H1 (cell line): Measurements from ENCODE around the gene CCDC40. TPM values are rescaled to one million over a fixed set of nuclear protein-coding genes. Genes with fewer than 3 reads are reported as not detected.

Experiments
- CTCF ChIA-PET: fragments of 300-600 bp; sonication (Branson Sonifier 250); formaldehyde crosslinking; loops from one replicate; lab custom pipeline; 2021; ENCODE audit not compliant: partially characterized antibody; lab: Charles Lee
- POLR2A ChIA-PET: fragments of 300-600 bp; sonication (Branson Sonifier 250); formaldehyde crosslinking; loops from one replicate; lab custom pipeline; 2021; ENCODE audit warnings: inconsistent platforms; ENCODE audit not compliant: partially characterized antibody; lab: Charles Lee
- DNase-seq, 2 experiments: peaks; one replicate each; pipeline versions ENCODE4 v3.0.0 to v3.0.0-alpha.2; 2010 to 2022; ENCODE audit warnings: low spot score in 2 of 2, low read depth in 1 of 2, mixed read lengths in 1 of 2
- FAIRE-seq: peaks from 2 replicates; lab custom pipeline; 2011; peaks lifted over from hg19 to GRCh38; lab: Jason Lieb, UNC
- H2AFZ ChIP-seq: 2 replicates; pipeline ENCODE4 v1.8.1; 2012; ENCODE audit warnings: low read length, inconsistent platforms
- H2AK5ac ChIP-seq: 2 replicates; pipeline ENCODE4 v1.6.1; 2013; ENCODE audit warnings: low read depth, low read length
- H2BK120ac ChIP-seq: replicated peaks from 2 replicates; pipeline ENCODE3; 2013; ENCODE audit warnings: low read depth, low read length, inconsistent platforms
- H2BK12ac ChIP-seq: 2 replicates; pipeline ENCODE4 v1.6.1; 2013; ENCODE audit warnings: low read depth, low read length
- H2BK15ac ChIP-seq: 2 replicates; pipeline ENCODE4 v1.6.1; 2013; ENCODE audit warnings: low read length
- H2BK20ac ChIP-seq: 2 replicates; pipeline ENCODE4 v1.6.1; 2013; ENCODE audit warnings: low read length
- H2BK5ac ChIP-seq: 2 replicates; pipeline ENCODE4 v1.6.1; 2013; ENCODE audit warnings: low read depth, low read length
- H3K14ac ChIP-seq: 2 replicates; pipeline ENCODE4 v1.6.1; 2013; ENCODE audit warnings: inconsistent platforms; ENCODE audit not compliant: insufficient read length
- H3K18ac ChIP-seq: 2 replicates; pipeline ENCODE4 v1.6.1; 2013; ENCODE audit warnings: low read length; ENCODE audit errors: extremely low read depth
- H3K23ac ChIP-seq: 2 replicates; pipeline ENCODE4 v1.6.1; 2013; ENCODE audit warnings: inconsistent platforms; ENCODE audit not compliant: insufficient read length
- H3K23me2 ChIP-seq: 2 replicates; pipeline ENCODE4 v1.6.1; 2013; ENCODE audit warnings: low read depth, low read length
- H3K27ac ChIP-seq: 2 replicates; pipeline ENCODE4 v1.6.1; 2011; ENCODE audit warnings: low read depth, low read length, inconsistent platforms
- H3K27me3 ChIP-seq, 4 experiments: replicated peaks in 1 of 4; 1 replicate in 1 of 4; 2 replicates in 3 of 4; pipeline versions ENCODE4 v1.6.1 to v1.8.1; 2011 to 2013; ENCODE audit warnings: low read length in 3 of 4, mild to moderate bottlenecking in 3 of 4, inconsistent platforms in 2 of 4, mixed read lengths in 2 of 4, moderate library complexity in 1 of 4; ENCODE audit not compliant: control insufficient read depth in 3 of 4, insufficient read depth in 3 of 4; ENCODE audit errors: extremely low read depth in 1 of 4
- H3K36me3 ChIP-seq, 4 experiments: 2 replicates each; pipeline versions ENCODE4 v1.6.1 to v1.8.1; 2011 to 2013; ENCODE audit warnings: mild to moderate bottlenecking in 4 of 4, low read length in 3 of 4, moderate library complexity in 2 of 4, control low read depth in 1 of 4, inconsistent platforms in 1 of 4; ENCODE audit not compliant: insufficient read depth in 4 of 4, control insufficient read depth in 2 of 4
- H3K4ac ChIP-seq: replicated peaks from 2 replicates; pipeline ENCODE3; 2013; ENCODE audit warnings: low read length, low read depth, mixed read lengths, inconsistent platforms; ENCODE audit not compliant: insufficient read length
- H3K4me1 ChIP-seq, 4 experiments: replicated peaks in 1 of 4; 1 replicate in 1 of 4; 2 replicates in 3 of 4; pipeline versions ENCODE4 v1.6.1 to v1.8.1; 2011 to 2013; ENCODE audit warnings: low read length in 3 of 4, inconsistent platforms in 2 of 4, mixed read lengths in 1 of 4; ENCODE audit not compliant: insufficient read depth in 4 of 4, control insufficient read depth in 3 of 4
- H3K4me2 ChIP-seq, 2 experiments: 2 replicates each; pipeline versions ENCODE4 v1.6.1 to v1.8.1; 2011 to 2013; ENCODE audit warnings: low read depth in 2 of 2, low read length in 2 of 2, control low read depth in 1 of 2, inconsistent platforms in 1 of 2, mild to moderate bottlenecking in 1 of 2; ENCODE audit not compliant: insufficient read depth in 1 of 2
- H3K4me3 ChIP-seq, 4 experiments: fragments of 200-600, 300-600 bp in 1 of 4; sonication (generic), shearing (Covaris generic), sonication (Bioruptor Twin) in 1 of 4; 2 replicates each; pipeline versions ENCODE4 v1.5.1 to v1.8.1; 2011 to 2016; ENCODE audit warnings: low read length in 4 of 4, low read depth in 3 of 4, control low read depth in 2 of 4, inconsistent platforms in 2 of 4, mild to moderate bottlenecking in 2 of 4, mixed read lengths in 1 of 4, moderate library complexity in 1 of 4; ENCODE audit not compliant: insufficient read depth in 2 of 4; ENCODE audit errors: extremely low read depth in 1 of 4
- H3K56ac ChIP-seq: replicated peaks from 2 replicates; pipeline ENCODE3; 2013; ENCODE audit warnings: low read depth, mild to moderate bottlenecking, mixed read lengths, low read length, inconsistent platforms; ENCODE audit not compliant: insufficient read length
- H3K79me1 ChIP-seq: 2 replicates; pipeline ENCODE4 v1.6.1; 2013; ENCODE audit warnings: low read depth, low read length, control low read depth
- H3K79me2 ChIP-seq, 2 experiments: 2 replicates each; pipeline versions ENCODE4 v1.6.1 to v1.8.1; 2012 to 2013; ENCODE audit warnings: low read length in 2 of 2, mild to moderate bottlenecking in 2 of 2, inconsistent platforms in 1 of 2; ENCODE audit not compliant: insufficient read depth in 2 of 2, control insufficient read depth in 1 of 2
- H3K9ac ChIP-seq, 4 experiments: replicated peaks in 1 of 4; 1 replicate in 1 of 4; 2 replicates in 3 of 4; pipeline versions ENCODE4 v1.6.1 to v1.8.1; 2011 to 2013; ENCODE audit warnings: low read depth in 3 of 4, low read length in 3 of 4, control low read depth in 2 of 4, mild to moderate bottlenecking in 2 of 4, moderate library complexity in 2 of 4, inconsistent platforms in 1 of 4; ENCODE audit errors: extremely low read depth in 1 of 4
- H3K9me3 ChIP-seq, 2 experiments: 2 replicates each; pipeline versions ENCODE4 v1.6.1 to v1.8.1; 2012 to 2013; ENCODE audit warnings: mild to moderate bottlenecking in 2 of 2, moderate library complexity in 2 of 2, control low read depth in 1 of 2, inconsistent platforms in 1 of 2, low read depth in 1 of 2, low read length in 1 of 2, mixed read lengths in 1 of 2; ENCODE audit not compliant: insufficient read depth in 2 of 2
- H4K20me1 ChIP-seq, 2 experiments: replicated peaks in 1 of 2; 2 replicates each; pipeline versions ENCODE3 to v1.8.1; 2011 to 2013; ENCODE audit warnings: inconsistent platforms in 2 of 2, low read length in 2 of 2, mild to moderate bottlenecking in 1 of 2; ENCODE audit not compliant: insufficient read depth in 2 of 2, control insufficient read depth in 1 of 2
- H4K5ac ChIP-seq: 2 replicates; pipeline ENCODE4 v1.6.1; 2013; ENCODE audit warnings: low read length, low read depth, mixed read lengths, inconsistent platforms; ENCODE audit not compliant: insufficient read length
- H4K8ac ChIP-seq: 2 replicates; pipeline ENCODE4 v1.8.0; 2013; ENCODE audit warnings: mild to moderate bottlenecking, moderate library complexity, low read length, inconsistent platforms; ENCODE audit not compliant: insufficient read depth; ENCODE audit errors: extremely low read depth
- H4K91ac ChIP-seq: replicated peaks from 2 replicates; pipeline ENCODE3; 2013; ENCODE audit warnings: low read length, mixed read lengths, inconsistent platforms; ENCODE audit not compliant: insufficient read length
- E2F6 ChIP-seq: IDR thresholded peaks from 2 replicates; pipeline ENCODE4 v1.6.1; 2012; ENCODE audit warnings: inconsistent platforms
- HDAC2 ChIP-seq, 2 experiments: fragments of 300-600 bp in 1 of 2; sonication (generic) in 1 of 2; IDR thresholded peaks; 2 replicates each; pipeline ENCODE4 v1.6.1; 2011 to 2012; ENCODE audit warnings: low read depth in 2 of 2, low read length in 2 of 2, mild to moderate bottlenecking in 2 of 2, moderate library complexity in 2 of 2, borderline replicate concordance in 1 of 2, inconsistent platforms in 1 of 2
- JUN ChIP-seq: IDR thresholded peaks from 2 replicates; pipeline ENCODE4 v1.6.1; 2011; ENCODE audit warnings: low read depth, mild to moderate bottlenecking, improper control_type of control experiment, low read length
- NANOG ChIP-seq: IDR thresholded peaks from 2 replicates; pipeline ENCODE4 v1.6.1; 2011; ENCODE audit warnings: low read length, low read depth, mild to moderate bottlenecking, inconsistent platforms; ENCODE audit not compliant: insufficient read depth, poor library complexity, severe bottlenecking
- SAP30 ChIP-seq: fragments of 300-600 bp; sonication (generic); IDR thresholded peaks from 2 replicates; pipeline ENCODE4 v1.7.1; 2012; ENCODE audit warnings: low read length, moderate library complexity, mild to moderate bottlenecking, inconsistent platforms; ENCODE audit not compliant: insufficient read depth, insufficient replicate concordance
- TCF12 ChIP-seq: IDR thresholded peaks from 2 replicates; pipeline ENCODE4 v1.6.1; 2011; ENCODE audit warnings: low read depth, mild to moderate bottlenecking, low read length
- WGBS, 2 experiments: shearing (Covaris generic) in 1 of 2; methylation state at CpG; one replicate each; pipeline versions ENCODE4 v1.1.6 to v1.1.7; 2013 to 2015; ENCODE audit warnings: low lambda C conversion rate in 2 of 2, mixed read lengths in 2 of 2, inconsistent platforms in 1 of 2, low coverage in 1 of 2, missing lambda C conversion rate in 1 of 2; ENCODE audit not compliant: insufficient replicate concordance in 2 of 2, insufficient coverage in 1 of 2, insufficient read length in 1 of 2; ENCODE audit errors: extremely low coverage in 1 of 2, missing lambda C conversion rate in 1 of 2; 5-methylcytosine and 5-hydroxymethylcytosine counted together
- polyA plus RNA-seq, 7 experiments: library from polyadenylated mRNA; depleted of rRNA in 3 of 7; stranded (reverse) in 5 of 7; unstranded in 2 of 7; fragments of >200 nt in 5 of 7; fragments of 200-250 nt in 2 of 7; gene quantifications; 1 replicate in 5 of 7; 2 replicates in 1 of 7; 4 replicates in 1 of 7; pipeline versions ENCODE4 v1.2.1 to v1.2.3, GENCODE V29; 2011 to 2013; ENCODE audit warnings: missing spikeins in 2 of 7, mixed read lengths in 2 of 7
- total RNA-seq: library from RNA; stranded (reverse); fragmentation: NEBNext Ultra II Directional; extraction: Animal tissue kit (Norgen Biotek cat#: 25700); gene quantifications from 2 replicates; pipeline ENCODE4 v1.2.1, GENCODE V29; 2021

Gene CCDC40
- total and polyA plus RNA-seq, 2 of the 8 experiments (the other 6 are each of a cell fraction or from before 2014, with no cell fraction given), result 4.1 to 11.5 TPM

- DNase-seq, result no peak
- H3K4ac ChIP-seq, result no peak overlapping the region
- no peak overlapping the region for H4K91ac ChIP-seq
- H3K56ac ChIP-seq, result no peak overlapping the region
- no peak overlapping the region for H3K18ac ChIP-seq
- H3K4me3 ChIP-seq, result no peak overlapping the region
- WGBS, 2 experiments, result 90% methylated on average over 31 of the region's 31 CpGs; no CpG with 5 or more reads in 1 of the 2 experiments
- H2BK15ac ChIP-seq, result no peak overlapping the region
- H3K9ac ChIP-seq, result no peak overlapping the region
- no peak overlapping the region for H4K8ac ChIP-seq
- H3K36me3 ChIP-seq, result no peaks in the 10 kb centered on the region
- no peak overlapping the region for H2BK120ac ChIP-seq
- H2BK20ac ChIP-seq, result no peak overlapping the region
- no peak overlapping the region for H2AFZ ChIP-seq
- no peak for FAIRE-seq
- POLR2A ChIA-PET, result interaction anchor here (0.8 to 1.0 kb wide), 2 partner anchors 9 to 14 kb away, joined by 3 to 4 read pairs; no protein-coding TSS in a partner anchor
- no peaks in the 10 kb centered on the region for H3K27me3 ChIP-seq
- no peaks in the 10 kb centered on the region for H3K79me1 ChIP-seq
- H3K79me2 ChIP-seq, result no peaks in the 10 kb centered on the region
- no peaks in the 10 kb centered on the region for H3K23me2 ChIP-seq
- TF ChIP-seq JUN (no peak), HDAC2 (IDR thresholded peaks at IDR 0.05; ENCODE audit: borderline replicate concordance in 1 of 2, low read depth in 2 of 2, low read length in 2 of 2) (no peak), SAP30 (no peak), TCF12 (no peak), E2F6 (peak; percentile 78), NANOG (no peak)
- TF ChIP-seq, all 59 proteins: peak for 1
- Histone ChIP-seq H3K4me2 (no peak overlapping the region), H3K4me1 (peaks cover 3 to 11% (median 6%) of the 10 kb centered on the region in 4 experiments; a peak in 6 of 7 replicates), H3K14ac (no peak overlapping the region), H2AK5ac (no peak overlapping the region), H2BK5ac (no peak overlapping the region), H3K27ac (no peak overlapping the region), H4K5ac (no peak overlapping the region), H3K23ac (no peak overlapping the region), H2BK12ac (no peak overlapping the region), H3K9me3 (no peaks in the 10 kb centered on the region), H4K20me1 (no peaks in the 10 kb centered on the region)
- CTCF ChIA-PET, result interaction anchor here (0.6 to 0.8 kb wide), 3 partner anchors 15 to 60 kb away, joined by 3 read pairs; no protein-coding TSS in a partner anchor
These were observed 31.0 kb downstream of the CCDC40 start for GRCh38 chr17:80067393-80067986.
